ENCODE measurements around the gene CRISPLD2.

DNA sequence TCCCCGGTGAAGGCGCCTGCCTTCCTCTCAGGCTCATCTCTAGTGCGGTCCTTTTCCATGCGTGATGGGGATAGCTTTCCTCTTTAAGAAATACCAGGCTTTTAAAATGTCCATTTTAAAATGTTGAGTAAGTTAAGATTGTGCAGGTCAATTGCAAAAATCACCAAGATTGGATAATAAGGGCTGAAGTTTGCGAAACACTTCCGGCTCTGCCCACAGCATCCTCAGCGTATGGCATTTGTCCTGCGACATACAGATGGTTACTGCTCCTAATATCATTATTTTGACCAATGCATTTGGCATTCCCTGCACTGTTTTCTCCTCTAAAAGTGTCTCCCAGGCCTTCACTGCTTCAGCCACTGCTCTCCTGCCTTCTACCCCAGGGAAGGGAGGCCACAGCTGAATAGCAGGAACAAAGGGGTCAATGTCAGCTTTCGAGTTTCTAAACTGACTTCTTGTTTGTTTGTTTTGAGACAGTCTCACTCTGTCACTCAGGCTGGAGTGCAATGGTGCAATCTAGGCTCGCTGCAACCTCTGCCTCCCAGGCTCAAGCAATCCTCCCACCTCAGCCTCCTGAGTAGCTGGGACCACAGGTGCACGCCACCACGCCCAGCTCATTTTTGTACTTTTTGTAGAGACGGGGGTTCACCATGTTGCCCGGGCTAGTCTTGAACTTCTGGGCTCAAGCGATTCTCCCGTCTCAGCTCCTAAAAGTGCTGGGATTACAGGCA lies 91.9 kb downstream of the CRISPLD2 start:
- TF ChIP-seq SUZ12 (IDR thresholded peaks at IDR 0.05) (no peak), ZNF384 (IDR thresholded peaks at IDR 0.05) (no peak), HDGF (IDR thresholded peaks at IDR 0.05; ENCODE audit: borderline replicate concordance) (no peak), FOXA1 (IDR thresholded peaks at IDR 0.05) (no peak), SP1 (IDR thresholded peaks at IDR 0.05) (no peak), BHLHE40 (IDR thresholded peaks at IDR 0.05; ENCODE audit: borderline replicate concordance) (no peak), FOXM1 (IDR thresholded peaks at IDR 0.05; ENCODE audit: borderline replicate concordance) (no peak), NFRKB (IDR thresholded peaks at IDR 0.05) (no peak), FOXK2 (IDR thresholded peaks at IDR 0.05) (no peak), PKNOX1 (IDR thresholded peaks at IDR 0.05) (no peak), TARDBP (IDR thresholded peaks at IDR 0.05) (no peak), ELF4 (IDR thresholded peaks at IDR 0.05) (no peak)
